ENCODE results near the gene LRRC3.

DNA sequence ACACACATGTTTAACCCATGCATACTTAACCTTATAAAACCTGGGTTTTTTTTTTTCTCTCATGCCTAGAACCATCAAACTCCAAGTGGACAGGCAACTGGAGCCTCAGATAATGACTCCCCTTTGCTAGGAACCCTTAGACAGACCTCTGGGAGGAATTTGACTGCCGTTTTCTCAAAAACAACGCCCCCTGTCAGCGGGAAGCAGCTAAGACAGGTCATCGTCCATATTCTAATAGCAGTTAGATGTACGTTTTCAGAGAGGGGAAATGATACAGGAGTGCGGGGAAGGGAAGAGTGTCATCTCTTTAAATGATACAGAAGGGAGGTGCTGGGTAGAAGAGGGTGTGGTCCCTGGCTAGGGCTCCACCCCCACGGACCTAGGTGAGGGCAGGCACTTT lies 34.7 kb downstream of the LRRC3 start:
- TF ChIP-seq, protein P1, sequence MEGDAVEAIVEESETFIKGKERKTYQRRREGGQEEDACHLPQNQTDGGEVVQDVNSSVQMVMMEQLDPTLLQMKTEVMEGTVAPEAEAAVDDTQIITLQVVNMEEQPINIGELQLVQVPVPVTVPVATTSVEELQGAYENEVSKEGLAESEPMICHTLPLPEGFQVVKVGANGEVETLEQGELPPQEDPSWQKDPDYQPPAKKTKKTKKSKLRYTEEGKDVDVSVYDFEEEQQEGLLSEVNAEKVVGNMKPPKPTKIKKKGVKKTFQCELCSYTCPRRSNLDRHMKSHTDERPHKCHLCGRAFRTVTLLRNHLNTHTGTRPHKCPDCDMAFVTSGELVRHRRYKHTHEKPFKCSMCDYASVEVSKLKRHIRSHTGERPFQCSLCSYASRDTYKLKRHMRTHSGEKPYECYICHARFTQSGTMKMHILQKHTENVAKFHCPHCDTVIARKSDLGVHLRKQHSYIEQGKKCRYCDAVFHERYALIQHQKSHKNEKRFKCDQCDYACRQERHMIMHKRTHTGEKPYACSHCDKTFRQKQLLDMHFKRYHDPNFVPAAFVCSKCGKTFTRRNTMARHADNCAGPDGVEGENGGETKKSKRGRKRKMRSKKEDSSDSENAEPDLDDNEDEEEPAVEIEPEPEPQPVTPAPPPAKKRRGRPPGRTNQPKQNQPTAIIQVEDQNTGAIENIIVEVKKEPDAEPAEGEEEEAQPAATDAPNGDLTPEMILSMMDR (IDR thresholded peaks at IDR 0.05; ENCODE audit: low read depth, low read length), result peak; percentile 29
- TF ChIP-seq POLR2A (IDR thresholded peaks at IDR 0.05; ENCODE audit: extremely low read depth, insufficient read length) (no peak), MYC (IDR thresholded peaks at IDR 0.05; ENCODE audit: low read depth, low read length) (no peak)
